ENCODE results near the gene CORT.
"Not testable (repeated sequence)": the region's sequence is repeated elsewhere in the genome, so short reads cannot be mapped to it uniquely, and the experiment has no call there.

Gene CORT

GRCh38 chr1:10440305-10440704, 9.5 kb upstream of the CORT start:
- DNase-seq: no peak

GRCh38 chr1:10440794-10441193, 9.0 kb upstream of the CORT start:
- DNase-seq: no peak

- DNase-seq: no peak
Measured at GRCh38 chr1:10444248-10444647, 5.6 kb upstream of the CORT start.

GRCh38 chr1:10444795-10445397, 4.9 kb upstream of the CORT start:
- DNase-seq: peak; percentile 48

GRCh38 chr1:10446790-10447422, 2.9 kb upstream of the CORT start:
- DNase-seq: no peak

- DNase-seq: no peak
Measured at GRCh38 chr1:10450156-10450814, 454 bp downstream of the CORT start.

- DNase-seq: no peak
Measured at GRCh38 chr1:10450836-10451235, 1.0 kb downstream of the CORT start.

- no peak for DNase-seq
Measured at GRCh38 chr1:10451287-10451686, 1.5 kb downstream of the CORT start.

GRCh38 chr1:10456048-10456447, 6.2 kb downstream of the CORT start:
- DNase-seq: no peak

- DNase-seq: no peak
Measured at GRCh38 chr1:10456661-10457060, 6.8 kb downstream of the CORT start.

- not testable (repeated sequence) for DNase-seq
Measured at GRCh38 chr1:10457462-10457861, 7.6 kb downstream of the CORT start.

- no peak for DNase-seq
Measured at GRCh38 chr1:10457875-10458274, 8.0 kb downstream of the CORT start.

GRCh38 chr1:10459184-10459583, 9.4 kb downstream of the CORT start:
- DNase-seq: no peak

- no peak for DNase-seq
Measured at GRCh38 chr1:10467078-10467477, 17.2 kb downstream of the CORT start.

- no peak for DNase-seq
Measured at GRCh38 chr1:10470043-10470442, 20.2 kb downstream of the CORT start.

GRCh38 chr1:10471411-10472219, 21.8 kb downstream of the CORT start:
- DNase-seq: peak; percentile 14

GRCh38 chr1:10472220-10473144, 22.7 kb downstream of the CORT start, which contains the start of gene DFFA:
DFFA (minus strand) TSS chr1:10472529; CDS start chr1:10472458, 71 bp downstream.
- peak; percentile 96 for DNase-seq

GRCh38 chr1:10473145-10473765, 23.4 kb downstream of the CORT start:
- DNase-seq: no peak

- not testable (repeated sequence) for DNase-seq
Measured at GRCh38 chr1:10474309-10474612, 24.4 kb downstream of the CORT start.

GRCh38 chr1:10474613-10475507, 25.0 kb downstream of the CORT start, which contains the start of gene PEX14:
PEX14 (plus strand) TSS chr1:10474950; CDS start chr1:10474967, 17 bp downstream.
- DNase-seq: peak; percentile 95

GRCh38 chr1:10475510-10475909, 25.7 kb downstream of the CORT start:
- no peak for DNase-seq
